Stimulated activated CD4-positive, alpha-beta T cell treated with anti-CD3 and anti-CD28 coated beads, Interleukin-15, amount 100 ng/mL, for 24 hours (primary cell): ENCODE data around the gene BCO1.
"Not testable (repeated sequence)": the region's sequence is repeated elsewhere in the genome, so short reads cannot be mapped to it uniquely, and the experiment has no call there.

Source experiments
- DNase-seq: peaks from one replicate; pipeline ENCODE4 v3.0.0-alpha.2; 2020

BCO1 gene

GRCh38 chr16:81238296-81239011 is at the start of gene BCO1:
Gene BCO1 (plus strand): TSS chr16:81238689. CDS start chr16:81238909, 220 bp downstream.
- DNase-seq = no peak

GRCh38 chr16:81189100-81189664 is 49.3 kb upstream of the BCO1 start:
- no peak for DNase-seq

GRCh38 chr16:81190667-81191066 is 47.8 kb upstream of the BCO1 start:
- no peak for DNase-seq

- no peak for DNase-seq
These were observed 42.5 kb upstream of the BCO1 start for GRCh38 chr16:81195885-81196534.

- DNase-seq = no peak
These were observed 39.9 kb upstream of the BCO1 start for GRCh38 chr16:81198635-81199034.

GRCh38 chr16:81201267-81201666 is 37.2 kb upstream of the BCO1 start:
- DNase-seq = no peak

- peak; percentile 69 for DNase-seq
These were observed 33.5 kb upstream of the BCO1 start for GRCh38 chr16:81204798-81205680.

GRCh38 chr16:81207076-81207475 is 31.4 kb upstream of the BCO1 start:
- DNase-seq = no peak

- DNase-seq = no peak
These were observed 27.7 kb upstream of the BCO1 start for GRCh38 chr16:81210807-81211206.

- no peak for DNase-seq
These were observed 25.5 kb upstream of the BCO1 start for GRCh38 chr16:81212830-81213465.

- DNase-seq = no peak
These were observed 23.7 kb upstream of the BCO1 start for GRCh38 chr16:81214745-81215166.

GRCh38 chr16:81216114-81216513 is 22.4 kb upstream of the BCO1 start:
- DNase-seq = no peak

- no peak for DNase-seq
These were observed 21.8 kb upstream of the BCO1 start for GRCh38 chr16:81216706-81217105.

GRCh38 chr16:81219151-81219550 is 19.3 kb upstream of the BCO1 start:
- DNase-seq = no peak

- no peak for DNase-seq
These were observed 18.1 kb upstream of the BCO1 start for GRCh38 chr16:81220349-81220748.

GRCh38 chr16:81221731-81222130 is 16.8 kb upstream of the BCO1 start:
- DNase-seq = no peak

- DNase-seq = no peak
These were observed 13.7 kb upstream of the BCO1 start for GRCh38 chr16:81224824-81225223.

- DNase-seq = not testable (repeated sequence)
These were observed 12.8 kb upstream of the BCO1 start for GRCh38 chr16:81225697-81226096.

GRCh38 chr16:81227785-81228184 is 10.7 kb upstream of the BCO1 start:
- no peak for DNase-seq

- DNase-seq = no peak
These were observed 8.7 kb upstream of the BCO1 start for GRCh38 chr16:81229811-81230210.

GRCh38 chr16:81231014-81231413 is 7.5 kb upstream of the BCO1 start:
- no peak for DNase-seq

- no peak for DNase-seq
These were observed 5.6 kb upstream of the BCO1 start for GRCh38 chr16:81232740-81233367.
